Fibroblast of lung (primary cell): ENCODE data around the gene TTI1. TPM values are rescaled to one million over a fixed set of nuclear protein-coding genes. Genes with fewer than 3 reads are reported as not detected.

Source experiments
- DNase-seq, 2 donors: peaks; one replicate each; pipeline versions ENCODE4 v3.0.0 to v3.0.0-alpha.2; 2010; ENCODE audit warnings: low read depth in 2 of 2
- H2AFZ ChIP-seq: 2 replicates; pipeline ENCODE4 v1.5.1; 2012; ENCODE audit warnings: low read length, control low read depth, inconsistent platforms
- H3K27ac ChIP-seq: 2 replicates; pipeline ENCODE4 v1.5.1; 2011; ENCODE audit warnings: low read length, control low read depth; ENCODE audit not compliant: insufficient read depth
- H3K27me3 ChIP-seq: 2 replicates; pipeline ENCODE4 v1.5.1; 2011; ENCODE audit warnings: mild to moderate bottlenecking, low read length; ENCODE audit not compliant: control insufficient read depth, insufficient read depth
- H3K36me3 ChIP-seq: 2 replicates; pipeline ENCODE4 v1.5.1; 2011; ENCODE audit warnings: low read length; ENCODE audit not compliant: control insufficient read depth, insufficient read depth
- H3K4me1 ChIP-seq: 2 replicates; pipeline ENCODE4 v1.5.1; 2011; ENCODE audit warnings: low read length; ENCODE audit not compliant: control insufficient read depth, insufficient read depth; ENCODE audit errors: extremely low read depth
- H3K4me2 ChIP-seq: 2 replicates; pipeline ENCODE4 v1.5.1; 2011; ENCODE audit warnings: low read length, control low read depth; ENCODE audit not compliant: insufficient read depth; ENCODE audit errors: extremely low read depth
- H3K4me3 ChIP-seq, 4 experiments: fragments of 200-600 bp in 1 of 4; sonication (generic) in 1 of 4; replicated peaks in 1 of 4; 2 replicates each; pipeline ENCODE4 v1.5.1; 2011 to 2016; ENCODE audit warnings: low read length in 4 of 4, low read depth in 3 of 4, mild to moderate bottlenecking in 3 of 4, control low read depth in 2 of 4, inconsistent platforms in 1 of 4, mixed read lengths in 1 of 4; ENCODE audit not compliant: insufficient read depth in 1 of 4; ENCODE audit errors: control extremely low read depth in 1 of 4
- H3K79me2 ChIP-seq: 2 replicates; pipeline ENCODE4 v1.5.1; 2012; ENCODE audit warnings: mild to moderate bottlenecking, low read length, inconsistent platforms; ENCODE audit not compliant: control insufficient read depth, insufficient read depth
- H3K9ac ChIP-seq: 2 replicates; pipeline ENCODE4 v1.5.1; 2011; ENCODE audit warnings: mild to moderate bottlenecking, low read length, control low read depth; ENCODE audit not compliant: insufficient read depth
- H3K9me3 ChIP-seq: 2 replicates; pipeline ENCODE4 v1.5.1; 2012; ENCODE audit warnings: low read depth, low read length; ENCODE audit not compliant: control insufficient read depth, insufficient read depth
- H4K20me1 ChIP-seq: 2 replicates; pipeline ENCODE4 v1.5.1; 2011; ENCODE audit warnings: low read length; ENCODE audit not compliant: control insufficient read depth, insufficient read depth; ENCODE audit errors: extremely low read depth
- CTCF ChIP-seq, 2 donors: IDR thresholded peaks in 1 of 2; conservative IDR thresholded peaks in 1 of 2; 1 replicate in 1 of 2; 2 replicates in 1 of 2; pipeline ENCODE4 v1.5.1; 2011 to 2012; ENCODE audit warnings: low read length in 2 of 2, control low read depth in 1 of 2, inconsistent platforms in 1 of 2, low read depth in 1 of 2, mild to moderate bottlenecking in 1 of 2
- EZH2 ChIP-seq: IDR thresholded peaks from 2 replicates; pipeline ENCODE4 v1.5.1; 2012; ENCODE audit warnings: low read length, control low read depth, mild to moderate bottlenecking; ENCODE audit errors: missing control alignments
- polyA plus RNA-seq, 2 donors: library from polyadenylated mRNA; depleted of rRNA in 1 of 2; stranded (reverse) in 1 of 2; unstranded in 1 of 2; fragments of >200 nt; gene quantifications; 2 replicates each; pipeline ENCODE4 v1.2.1, GENCODE V29; 2011 to 2012; ENCODE audit warnings: missing spikeins in 1 of 2
- total RNA-seq: library from RNA; depleted of rRNA; stranded (reverse); fragments of >200 nt; gene quantifications from 2 replicates; pipeline ENCODE4 v1.2.1, GENCODE V29; 2014

Gene TTI1
- total and polyA plus RNA-seq, 2 donors (not counting 1 experiment from before 2014, with no cell fraction given): 12.6 to 20.0 TPM

GRCh38 chr20:37990571-37991151 lies 42.6 kb downstream of the TTI1 start:
- Histone ChIP-seq H4K20me1 (no peaks in the 10 kb centered on the region), H3K36me3 (no peaks in the 10 kb centered on the region), H3K9me3 (no peaks in the 10 kb centered on the region), H3K27ac (no peak overlapping the region), H2AFZ (no peak overlapping the region), H3K4me1 (peaks cover 5% of the 10 kb centered on the region), H3K79me2 (no peaks in the 10 kb centered on the region), H3K4me2 (no peak overlapping the region), H3K9ac (no peak overlapping the region), H3K4me3 (no peak overlapping the region), H3K27me3 (no peaks in the 10 kb centered on the region)
- TF ChIP-seq CTCF (conservative IDR thresholded peaks at IDR 0.05 in 1 of 2, IDR thresholded peaks at IDR 0.05 in 1 of 2; ENCODE audit: low read depth in 1 of 2, low read length in 2 of 2) (no peak), EZH2 (no peak)
- DNase-seq: peak; percentile 86 to 91

- no peak for DNase-seq
- no peaks in the 10 kb centered on the region for H3K9me3 ChIP-seq
- H2AFZ ChIP-seq: no peak overlapping the region
- H3K4me3 ChIP-seq: no peak overlapping the region
- no peak overlapping the region for H3K4me2 ChIP-seq
- TF ChIP-seq EZH2 (no peak), CTCF (conservative IDR thresholded peaks at IDR 0.05 in 1 of 2, IDR thresholded peaks at IDR 0.05 in 1 of 2; ENCODE audit: low read depth in 1 of 2, low read length in 2 of 2) (no peak)
- peaks cover 5% of the 10 kb centered on the region for H3K4me1 ChIP-seq
- H3K36me3 ChIP-seq: no peaks in the 10 kb centered on the region
- H3K27me3 ChIP-seq: no peaks in the 10 kb centered on the region
- H3K9ac ChIP-seq: no peak overlapping the region
- no peaks in the 10 kb centered on the region for H3K79me2 ChIP-seq
- no peaks in the 10 kb centered on the region for H4K20me1 ChIP-seq
- no peak overlapping the region for H3K27ac ChIP-seq
Observed at GRCh38 chr20:37989601-37990295, 43.5 kb downstream of the TTI1 start.

DNA sequence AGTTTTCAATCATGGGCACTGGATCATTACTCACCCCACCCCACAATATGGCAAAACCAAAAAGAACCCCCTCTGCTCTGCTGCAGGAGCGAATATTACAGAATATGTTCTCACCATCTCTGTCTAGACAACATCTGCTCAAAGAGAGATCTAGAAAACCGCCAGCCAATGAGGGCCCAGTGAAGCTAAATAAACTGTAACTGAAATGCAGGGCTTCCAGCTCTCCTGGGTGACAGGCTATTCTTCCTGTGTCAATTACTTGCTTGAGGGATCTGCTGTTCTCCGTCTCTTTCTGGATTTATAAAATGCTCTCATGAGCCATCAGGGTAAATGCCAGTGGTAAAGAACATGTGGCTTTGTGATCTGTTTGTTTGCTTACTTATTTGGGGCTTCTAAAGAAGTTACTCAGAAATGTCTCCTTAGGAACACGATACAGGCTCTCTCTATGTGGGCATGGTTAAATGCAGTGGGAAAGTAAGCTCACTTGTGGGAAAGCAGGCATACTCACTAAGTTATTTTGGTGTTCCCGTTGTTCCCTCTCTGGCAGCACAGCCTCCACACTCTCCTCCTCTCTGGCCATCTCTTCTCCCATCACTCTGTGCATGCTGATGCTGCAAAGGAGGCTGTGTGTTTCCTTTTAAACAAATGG lies 44.8 kb downstream of the TTI1 start:
- Histone ChIP-seq H3K9ac (no peak overlapping the region), H2AFZ (no peak overlapping the region), H3K4me1 (peaks cover 5% of the 10 kb centered on the region)

More for the DNA sequence above, 44.8 kb downstream of the TTI1 start:
- Histone ChIP-seq H3K27ac (no peak overlapping the region), H3K4me2 (no peak overlapping the region), H4K20me1 (no peaks in the 10 kb centered on the region), H3K9me3 (no peaks in the 10 kb centered on the region), H3K79me2 (no peaks in the 10 kb centered on the region), H3K27me3 (no peaks in the 10 kb centered on the region), H3K36me3 (no peaks in the 10 kb centered on the region), H3K4me3 (no peak overlapping the region)
- TF ChIP-seq EZH2 (no peak), CTCF (conservative IDR thresholded peaks at IDR 0.05 in 1 of 2, IDR thresholded peaks at IDR 0.05 in 1 of 2; ENCODE audit: low read depth in 1 of 2, low read length in 2 of 2) (no peak)
- DNase-seq: no peak
